ENCODE results near the gene SDHAF1.

GRCh38 chr19:35959968-35960320 is 35.0 kb upstream of the SDHAF1 start:
- TF ChIP-seq CTCF (IDR thresholded peaks at IDR 0.05; ENCODE audit: low read length): no peak
- no peak for TF ChIP-seq EZH2 (IDR thresholded peaks at IDR 0.05; ENCODE audit: borderline replicate concordance, low read length)
